CD4-positive, alpha-beta T cell (primary cell): ENCODE measurements around the gene TPO. TPM values are rescaled to one million over a fixed set of nuclear protein-coding genes. Genes with fewer than 3 reads are reported as not detected.

ENCODE experiments used
- ATAC-seq: fragments of 200-7000 bp; cut with Tn5 transposase; one replicate; pipeline ENCODE4 v1.10.0; 2022; ENCODE audit warnings: mild to moderate bottlenecking; ENCODE audit not compliant: poor library complexity
- CTCF ChIA-PET: fragments of 350-600 bp; sonication (Branson Sonifier 250); formaldehyde crosslinking; loops from one replicate; lab custom pipeline; 2021; ENCODE audit warnings: antibody characterized with exemption, inconsistent platforms; lab: Charles Lee
- POLR2A ChIA-PET: fragments of 350-600 bp; sonication (Branson Sonifier 250); formaldehyde crosslinking; loops from one replicate; lab custom pipeline; 2021; ENCODE audit warnings: antibody characterized with exemption, inconsistent platforms; lab: Charles Lee
- DNase-seq, 14 experiments: peaks; one replicate each; pipeline ENCODE4 v3.0.0-alpha.2; 2013 to 2020; ENCODE audit warnings: mixed read lengths in 2 of 14
- H3K27ac ChIP-seq, 2 donors: one replicate each; pipeline versions ENCODE4 v1.5.1 to v1.7.0; 2013; ENCODE audit warnings: low read length in 2 of 2, low read depth in 1 of 2, mild to moderate bottlenecking in 1 of 2
- H3K27me3 ChIP-seq, 2 experiments: 1 replicate in 1 of 2; 2 replicates in 1 of 2; pipeline versions ENCODE4 v1.6.1 to v1.7.0; 2013; ENCODE audit warnings: low read length in 2 of 2, control low read depth in 1 of 2, mild to moderate bottlenecking in 1 of 2, moderate library complexity in 1 of 2; ENCODE audit not compliant: insufficient read depth in 2 of 2, control insufficient read depth in 1 of 2
- H3K36me3 ChIP-seq: one replicate; pipeline ENCODE4 v1.6.1; 2013; ENCODE audit warnings: low read length, control low read depth; ENCODE audit not compliant: insufficient read depth
- H3K4me1 ChIP-seq: one replicate; pipeline ENCODE4 v1.6.1; 2013; ENCODE audit warnings: low read length, control low read depth; ENCODE audit not compliant: insufficient read depth
- H3K4me3 ChIP-seq: one replicate; pipeline ENCODE4 v1.5.1; 2013; ENCODE audit warnings: mild to moderate bottlenecking, low read length, moderate library complexity
- H3K9me3 ChIP-seq, 2 experiments: 1 replicate in 1 of 2; 2 replicates in 1 of 2; pipeline versions ENCODE4 v1.6.1 to v1.7.0; 2013; ENCODE audit warnings: low read length in 2 of 2, mild to moderate bottlenecking in 2 of 2, control low read depth in 1 of 2, moderate library complexity in 1 of 2; ENCODE audit not compliant: control insufficient read depth in 1 of 2, insufficient read depth in 1 of 2
- H3K27ac Mint-ChIP-seq: one replicate; pipeline ENCODE4 v1.8.0; 2020; ENCODE audit warnings: mixed read lengths
- H3K27me3 Mint-ChIP-seq: one replicate; pipeline ENCODE4 v1.8.0; 2021; ENCODE audit warnings: mixed read lengths
- H3K36me3 Mint-ChIP-seq: one replicate; pipeline ENCODE4 v1.8.0; 2021; ENCODE audit warnings: low read depth, mixed read lengths
- H3K4me1 Mint-ChIP-seq: one replicate; pipeline ENCODE4 v1.8.0; 2021; ENCODE audit warnings: low read depth, mixed read lengths
- H3K4me3 Mint-ChIP-seq: one replicate; pipeline ENCODE4 v1.8.0; 2020; ENCODE audit warnings: mild to moderate bottlenecking, mixed read lengths
- H3K9me3 Mint-ChIP-seq: one replicate; pipeline ENCODE4 v1.8.0; 2020; ENCODE audit warnings: mixed read lengths
- intact Hi-C, 2 experiments: fragments of 100-400 bp; cut with DNase I in 1 of 2; cut with micrococcal nuclease in 1 of 2; formaldehyde crosslinking; loops; one replicate each; pipeline versions ENCODE4 v1.15.1 to v1.9.0; 2023 to 2025; cut with DNase I, micrococcal nuclease
- total RNA-seq, 174 experiments: library from RNA in 2 of 174; stranded (reverse) in 2 of 174; gene quantifications; one replicate each; pipeline ENCODE4 v1.2.3 and lab custom pipeline; 2021 to 2026
- TF ChIP-seq, protein P1 (sequence below): fragments of 200-600 bp; IDR thresholded peaks from one replicate; pipeline ENCODE4 v1.8.0; 2022; ENCODE audit warnings: antibody characterized with exemption, mild to moderate bottlenecking

Gene TPO
- total RNA-seq, 2 experiments from 2014 or later = 0.27 TPM; not detected in 1

DNA sequence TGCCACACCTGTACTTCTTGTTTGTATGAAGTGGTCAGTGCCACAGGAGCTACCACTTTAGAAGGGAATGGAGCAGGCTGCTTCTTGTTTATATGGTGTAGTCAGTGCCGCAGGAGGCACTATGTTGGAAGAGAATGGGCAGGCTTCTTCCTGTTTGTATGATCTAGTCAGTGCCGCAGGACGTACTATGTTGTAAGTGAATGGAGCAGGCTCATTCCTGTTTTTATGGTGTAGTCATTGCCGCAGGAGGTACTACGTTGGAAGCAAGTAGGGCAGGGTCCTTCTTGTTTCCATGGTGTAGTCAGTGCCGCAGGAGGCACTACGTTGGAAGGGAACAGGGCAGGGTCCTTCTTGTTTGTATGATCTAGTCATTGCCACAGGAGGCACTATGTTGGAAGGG lies 27.3 kb downstream of the TPO start:
- CTCF ChIA-PET = no interaction called here
- no peaks in the 10 kb centered on the region for H3K4me1 Mint-ChIP-seq
- POLR2A ChIA-PET = no interaction called here
- H3K4me3 Mint-ChIP-seq = no peak overlapping the region
- no peaks in the 10 kb centered on the region for H3K36me3 ChIP-seq
- no peaks in the 10 kb centered on the region for H3K4me1 ChIP-seq
- TF ChIP-seq, protein P1, sequence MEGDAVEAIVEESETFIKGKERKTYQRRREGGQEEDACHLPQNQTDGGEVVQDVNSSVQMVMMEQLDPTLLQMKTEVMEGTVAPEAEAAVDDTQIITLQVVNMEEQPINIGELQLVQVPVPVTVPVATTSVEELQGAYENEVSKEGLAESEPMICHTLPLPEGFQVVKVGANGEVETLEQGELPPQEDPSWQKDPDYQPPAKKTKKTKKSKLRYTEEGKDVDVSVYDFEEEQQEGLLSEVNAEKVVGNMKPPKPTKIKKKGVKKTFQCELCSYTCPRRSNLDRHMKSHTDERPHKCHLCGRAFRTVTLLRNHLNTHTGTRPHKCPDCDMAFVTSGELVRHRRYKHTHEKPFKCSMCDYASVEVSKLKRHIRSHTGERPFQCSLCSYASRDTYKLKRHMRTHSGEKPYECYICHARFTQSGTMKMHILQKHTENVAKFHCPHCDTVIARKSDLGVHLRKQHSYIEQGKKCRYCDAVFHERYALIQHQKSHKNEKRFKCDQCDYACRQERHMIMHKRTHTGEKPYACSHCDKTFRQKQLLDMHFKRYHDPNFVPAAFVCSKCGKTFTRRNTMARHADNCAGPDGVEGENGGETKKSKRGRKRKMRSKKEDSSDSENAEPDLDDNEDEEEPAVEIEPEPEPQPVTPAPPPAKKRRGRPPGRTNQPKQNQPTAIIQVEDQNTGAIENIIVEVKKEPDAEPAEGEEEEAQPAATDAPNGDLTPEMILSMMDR = no peak
- H3K27me3 ChIP-seq = no peaks in the 10 kb centered on the region
- DNase-seq (no peak), ATAC-seq (no peak)
- no peak overlapping the region for H3K4me3 ChIP-seq
- H3K36me3 Mint-ChIP-seq = no peaks in the 10 kb centered on the region
- intact Hi-C loops = no loop called here
- H3K9me3 ChIP-seq = no peaks in the 10 kb centered on the region
- H3K27ac ChIP-seq = no peak overlapping the region
- H3K27ac Mint-ChIP-seq = no peak overlapping the region
- H3K9me3 Mint-ChIP-seq = no peaks in the 10 kb centered on the region
- no peaks in the 10 kb centered on the region for H3K27me3 Mint-ChIP-seq

DNA sequence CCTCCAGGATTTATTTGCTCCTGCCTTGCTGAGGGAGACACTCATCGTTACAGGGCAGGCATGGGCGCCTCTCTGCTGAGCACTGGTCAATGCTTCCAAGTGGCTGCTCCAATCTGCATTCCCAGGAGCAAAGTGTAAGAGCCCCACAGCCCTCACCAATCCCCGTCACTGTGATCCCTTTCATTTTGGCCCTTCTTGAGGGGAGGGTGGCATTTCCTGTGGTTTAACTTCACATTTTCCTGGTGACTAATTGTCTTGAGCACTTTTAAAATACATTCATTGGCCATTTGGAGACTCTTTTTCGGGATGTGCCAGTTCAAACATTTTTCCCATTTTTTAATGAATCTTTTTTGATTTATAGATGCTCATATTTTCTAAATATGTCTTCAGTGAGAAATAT lies 33.0 kb downstream of the TPO start:
- peaks cover 0 to 10% of the 10 kb centered on the region in 2 experiments for H3K9me3 ChIP-seq
- H3K27me3 ChIP-seq = no peaks in the 10 kb centered on the region
- H3K4me1 ChIP-seq = no peaks in the 10 kb centered on the region
- Mint-ChIP-seq H3K4me1 (no peaks in the 10 kb centered on the region), H3K9me3 (no peaks in the 10 kb centered on the region), H3K27me3 (peaks cover 35% of the 10 kb centered on the region), H3K27ac (no peak overlapping the region), H3K4me3 (no peak overlapping the region), H3K36me3 (no peaks in the 10 kb centered on the region)
- intact Hi-C loops = no loop called here
- no peaks in the 10 kb centered on the region for H3K36me3 ChIP-seq
- TF ChIP-seq, protein P1 = no peak
- CTCF ChIA-PET = no interaction called here
- no peak for DNase-seq
- H3K4me3 ChIP-seq = no peak overlapping the region
- no peak overlapping the region for H3K27ac ChIP-seq
- ATAC-seq = no peak
- POLR2A ChIA-PET = no interaction called here

DNA sequence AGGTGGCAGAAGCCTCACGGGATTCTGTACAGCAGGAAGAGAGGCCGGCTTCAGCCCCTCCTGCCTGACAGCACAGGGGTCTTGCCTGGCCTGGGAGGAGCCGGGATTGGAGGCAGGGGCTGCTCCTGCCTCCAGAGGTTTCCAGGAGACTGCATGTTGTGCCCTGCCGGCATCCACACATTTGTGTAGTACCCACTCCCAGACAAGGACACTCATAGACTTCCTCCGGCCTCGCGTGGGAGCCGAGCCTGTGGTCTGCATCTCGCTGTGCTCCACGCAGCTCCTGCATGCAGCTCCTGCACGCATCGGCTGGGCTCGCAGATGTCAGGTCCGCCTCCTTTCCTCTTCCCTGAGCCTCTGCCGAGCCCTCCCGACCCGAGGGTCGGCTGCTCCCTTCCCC lies 34.7 kb downstream of the TPO start:
- POLR2A ChIA-PET = no interaction called here
- H3K9me3 Mint-ChIP-seq = no peaks in the 10 kb centered on the region
- H3K27ac Mint-ChIP-seq = no peak overlapping the region
- no peaks in the 10 kb centered on the region for H3K36me3 Mint-ChIP-seq
- no peaks in the 10 kb centered on the region for H3K27me3 ChIP-seq
- no peak overlapping the region for H3K4me3 ChIP-seq
- ATAC-seq (no peak), DNase-seq (no peak)
- H3K4me3 Mint-ChIP-seq = no peak overlapping the region
- H3K4me1 ChIP-seq = no peaks in the 10 kb centered on the region
- H3K4me1 Mint-ChIP-seq = no peaks in the 10 kb centered on the region
- intact Hi-C loops = no loop called here
- CTCF ChIA-PET = no interaction called here
- H3K27me3 Mint-ChIP-seq = peaks cover 35% of the 10 kb centered on the region
- H3K27ac ChIP-seq = no peak overlapping the region
- H3K36me3 ChIP-seq = no peaks in the 10 kb centered on the region
- H3K9me3 ChIP-seq = peaks cover 0 to 10% of the 10 kb centered on the region in 2 experiments
- TF ChIP-seq, protein P1 = no peak
